Measurements from ENCODE around the gene IL23A. TPM values are rescaled to one million over a fixed set of nuclear protein-coding genes. Genes with fewer than 3 reads are reported as not detected.

Gene IL23A
- not detected for total RNA-seq
- long read RNA-seq: 0 reads

GRCh38 chr12:56338308-56339157 is at the start of gene IL23A:
Gene IL23A, plus strand, starts transcription at chr12:56338884. Its CDS starts 161 bp downstream, at chr12:56339045.
- no peak for DNase-seq (ENCODE audit: low spot score)
- intact Hi-C loops (cut with DNase I): no loop called here

GRCh38 chr12:56293795-56294194 is 44.9 kb upstream of the IL23A start:
- no peak for DNase-seq (ENCODE audit: low spot score)
- intact Hi-C loops (cut with DNase I): no loop called here

GRCh38 chr12:56296295-56296694 is 42.4 kb upstream of the IL23A start:
- DNase-seq (ENCODE audit: low spot score): no peak

GRCh38 chr12:56297400-56297799 is 41.3 kb upstream of the IL23A start:
- intact Hi-C loops (cut with DNase I): no loop called here

More at GRCh38 chr12:56296295-56296694, 42.4 kb upstream of the IL23A start:
- intact Hi-C loops (cut with DNase I): no loop called here

GRCh38 chr12:56298828-56299227 is 39.9 kb upstream of the IL23A start:
- intact Hi-C loops (cut with DNase I): no loop called here
- no peak for DNase-seq (ENCODE audit: low spot score)

More at GRCh38 chr12:56297400-56297799, 41.3 kb upstream of the IL23A start:
- DNase-seq (ENCODE audit: low spot score): no peak

GRCh38 chr12:56299308-56299852 is 39.3 kb upstream of the IL23A start:
- no peak for DNase-seq (ENCODE audit: low spot score)

GRCh38 chr12:56299853-56300643 is 38.6 kb upstream of the IL23A start, which contains the start of gene CS:
Gene CS, minus strand, starts transcription at chr12:56300330. Its CDS starts 129 bp downstream, at chr12:56300201.
- peak; percentile 100 for DNase-seq (ENCODE audit: low spot score)
- intact Hi-C loops (cut with DNase I): loop anchor here (2.0 kb wide), 1 partner anchor 33 kb away; the partner anchor contains the start of gene COQ10A

More at GRCh38 chr12:56299308-56299852, 39.3 kb upstream of the IL23A start:
- intact Hi-C loops (cut with DNase I): no loop called here

- DNase-seq (ENCODE audit: low spot score): no peak
- intact Hi-C loops (cut with DNase I): loop anchor here (2.0 kb wide), 1 partner anchor 34 kb away; the partner anchor contains the start of gene COQ10A
These were observed 37.8 kb upstream of the IL23A start for GRCh38 chr12:56300644-56301464.

GRCh38 chr12:56304276-56304675 is 34.4 kb upstream of the IL23A start:
- intact Hi-C loops (cut with DNase I): no loop called here
- DNase-seq (ENCODE audit: low spot score): no peak

- DNase-seq (ENCODE audit: low spot score): no peak
- intact Hi-C loops (cut with DNase I): no loop called here
These were observed 33.7 kb upstream of the IL23A start for GRCh38 chr12:56304872-56305590.

- DNase-seq (ENCODE audit: low spot score): no peak
- intact Hi-C loops (cut with DNase I): no loop called here
These were observed 31.3 kb upstream of the IL23A start for GRCh38 chr12:56307221-56307965.

GRCh38 chr12:56308714-56309113 is 30.0 kb upstream of the IL23A start:
- intact Hi-C loops (cut with DNase I): no loop called here
- DNase-seq (ENCODE audit: low spot score): no peak

GRCh38 chr12:56311003-56311402 is 27.7 kb upstream of the IL23A start:
- no peak for DNase-seq (ENCODE audit: low spot score)
- intact Hi-C loops (cut with DNase I): no loop called here

GRCh38 chr12:56315249-56315621 is 23.4 kb upstream of the IL23A start:
- intact Hi-C loops (cut with DNase I): loop anchor here (5.0 kb wide), 2 partner anchors 152 to 198 kb away; partner anchors contain the start of genes RPL41, SPRYD4 and ZC3H10
- DNase-seq (ENCODE audit: low spot score): no peak

- DNase-seq (ENCODE audit: low spot score): peak; percentile 95
- intact Hi-C loops (cut with DNase I): loop anchor here (1.0 to 5.0 kb wide), 3 partner anchors 44 to 199 kb away; partner anchors contain the start of genes RPL41, SPRYD4, STAT2 and ZC3H10
These were observed 22.8 kb upstream of the IL23A start, which contains the start of gene CNPY2 for GRCh38 chr12:56315622-56316473. Gene CNPY2, minus strand, starts transcription at chr12:56315988. Its CDS starts 771 bp downstream, at chr12:56315217.

GRCh38 chr12:56317675-56318074 is 21.0 kb upstream of the IL23A start:
- no peak for DNase-seq (ENCODE audit: low spot score)
- intact Hi-C loops (cut with DNase I): loop anchor here (5.0 kb wide), 2 partner anchors 150 to 200 kb away; partner anchors contain the start of genes RPL41, SPRYD4 and ZC3H10
